HepG2 (cell line): ENCODE measurements around the gene C2orf42. TPM values are rescaled to one million over a fixed set of nuclear protein-coding genes. Genes with fewer than 3 reads are reported as not detected.

ENCODE experiments used
- ATAC-seq: fragments of 200-7000 bp; cut with Tn5 transposase; 3 replicates; pipeline ENCODE4 v1.9.1; 2020; ENCODE audit warnings: mild to moderate bottlenecking, moderate library complexity
- BruUV-seq: library from RNA; stranded (reverse); fragments of 400-500 nt; replicated peaks from 2 replicates; lab custom pipeline; 2021; lab: Mats Ljungman, UMichigan
- CTCF ChIA-PET: fragments of 300-600 bp; formaldehyde crosslinking; extraction: SDS; loops from one replicate; lab custom pipeline; 2021; ENCODE audit warnings: low total read pairs, inconsistent platforms, low intra/inter-chr PET ratio; lab: Yijun Ruan, JAX
- POLR2A ChIA-PET: fragments of 350-600 bp; sonication (Branson Sonifier 250); formaldehyde crosslinking; loops from one replicate; lab custom pipeline; 2020; ENCODE audit warnings: antibody characterized with exemption, inconsistent platforms; lab: Yijun Ruan, JAX
- DNase-seq: peaks from one replicate; pipeline ENCODE4 v3.0.0-alpha.2; 2015; ENCODE audit warnings: low spot score
- FAIRE-seq: peaks from 3 replicates; lab custom pipeline; 2011; peaks lifted over from hg19 to GRCh38; lab: Jason Lieb, UNC
- H2AFZ ChIP-seq: one replicate; pipeline ENCODE4 v1.6.1; 2011; ENCODE audit warnings: low read length, inconsistent platforms
- H3K27ac ChIP-seq: fragments of 300-600 bp; 3 replicates; pipeline ENCODE4 v1.8.0; 2011; ENCODE audit warnings: mixed run types, mild to moderate bottlenecking, mixed read lengths, low read length, inconsistent platforms; ENCODE audit not compliant: insufficient read depth; ENCODE audit errors: extremely low read length
- H3K27me3 ChIP-seq, 2 experiments: fragments of 200-600 bp in 1 of 2; 2 replicates in 1 of 2; 3 replicates in 1 of 2; pipeline versions ENCODE4 v1.6.0 to v1.8.0; 2011; ENCODE audit warnings: low read length in 2 of 2, mild to moderate bottlenecking in 2 of 2, moderate library complexity in 2 of 2, inconsistent platforms in 1 of 2; ENCODE audit not compliant: insufficient read depth in 2 of 2, control insufficient read depth in 1 of 2
- H3K36me3 ChIP-seq, 2 experiments: fragments of 200-600 bp in 1 of 2; replicated peaks in 1 of 2; 2 replicates in 1 of 2; 3 replicates in 1 of 2; pipeline versions ENCODE4 v1.5.1 to v1.8.0; 2011; ENCODE audit warnings: low read length in 2 of 2, inconsistent platforms in 1 of 2; ENCODE audit not compliant: insufficient read depth in 2 of 2, control insufficient read depth in 1 of 2
- H3K4me1 ChIP-seq: 2 replicates; pipeline ENCODE4 v1.5.1; 2012; ENCODE audit warnings: low read length, inconsistent platforms; ENCODE audit not compliant: insufficient read depth
- H3K4me2 ChIP-seq: 2 replicates; pipeline ENCODE4 v1.6.0; 2011; ENCODE audit warnings: low read depth, low read length, inconsistent platforms
- H3K4me3 ChIP-seq, 3 experiments: fragments of 200-600 bp in 1 of 3; sonication (generic), shearing (Covaris generic) in 1 of 3; replicated peaks in 1 of 3; 2 replicates each; pipeline ENCODE4 v1.5.1; 2011 to 2016; ENCODE audit warnings: low read length in 3 of 3, inconsistent platforms in 2 of 3, low read depth in 2 of 3, mild to moderate bottlenecking in 2 of 3, control low read depth in 1 of 3, mixed read lengths in 1 of 3; ENCODE audit not compliant: insufficient read depth in 1 of 3
- H3K79me2 ChIP-seq: one replicate; pipeline ENCODE4 v1.6.1; 2011; ENCODE audit warnings: low read length, inconsistent platforms; ENCODE audit not compliant: insufficient read depth
- H3K9ac ChIP-seq: 2 replicates; pipeline ENCODE4 v1.6.0; 2011; ENCODE audit warnings: mild to moderate bottlenecking, low read depth, low read length, inconsistent platforms; ENCODE audit not compliant: insufficient read depth
- H3K9me3 ChIP-seq: 2 replicates; pipeline ENCODE4 v1.5.1; 2012; ENCODE audit warnings: mild to moderate bottlenecking, low read length
- H4K20me1 ChIP-seq: 2 replicates; pipeline ENCODE4 v1.6.0; 2011; ENCODE audit warnings: inconsistent platforms, mild to moderate bottlenecking, low read length, moderate library complexity; ENCODE audit not compliant: insufficient read depth
- HNF4A ChIP-seq: sonication (generic); formaldehyde crosslinking; IDR thresholded peaks from 2 replicates; pipeline ENCODE4 v1.4.0; 2020; ENCODE audit warnings: missing genetic modification reagents
- KDM1A ChIP-seq: IDR thresholded peaks from 2 replicates; pipeline ENCODE4 v1.6.1; 2016; ENCODE audit warnings: missing compliant biosample characterization
- NCOA1 ChIP-seq: sonication (generic); formaldehyde crosslinking; IDR thresholded peaks from 2 replicates; pipeline ENCODE4 v1.9.0; 2021; ENCODE audit warnings: missing genetic modification reagents
- ONECUT2 ChIP-seq: sonication (generic); formaldehyde crosslinking; IDR thresholded peaks from 2 replicates; pipeline ENCODE4 v1.4.0; 2020; ENCODE audit warnings: missing genetic modification reagents
- PITX1 ChIP-seq: sonication (generic); formaldehyde crosslinking; IDR thresholded peaks from 2 replicates; pipeline ENCODE4 v1.5.1; 2020; ENCODE audit warnings: mild to moderate bottlenecking, missing genetic modification reagents
- TCF7 ChIP-seq: sonication (generic); IDR thresholded peaks from 2 replicates; pipeline ENCODE4 v1.6.1; 2016; ENCODE audit warnings: antibody characterized with exemption, low read depth
- ZNF605 ChIP-seq: sonication (generic); formaldehyde crosslinking; IDR thresholded peaks from 2 replicates; pipeline ENCODE4 v1.8.0; 2022; ENCODE audit warnings: mild to moderate bottlenecking, missing genetic modification reagents
- ZNF670 ChIP-seq: sonication (generic); formaldehyde crosslinking; IDR thresholded peaks from 2 replicates; pipeline ENCODE4 v1.8.0; 2022; ENCODE audit warnings: mild to moderate bottlenecking, missing genetic modification reagents, borderline replicate concordance
- ZNF773 ChIP-seq: sonication (generic); formaldehyde crosslinking; IDR thresholded peaks from 2 replicates; pipeline ENCODE4 v1.4.0; 2020; ENCODE audit warnings: missing genetic modification reagents, borderline replicate concordance
- ZSCAN25 ChIP-seq: sonication (generic); formaldehyde crosslinking; IDR thresholded peaks from 2 replicates; pipeline ENCODE4 v1.8.0; 2022; ENCODE audit warnings: mild to moderate bottlenecking, missing genetic modification reagents
- WGBS: methylation state at CpG from one replicate; pipeline ENCODE4 v1.1.6; 2017; ENCODE audit warnings: low lambda C conversion rate; 5-methylcytosine and 5-hydroxymethylcytosine counted together
- in situ Hi-C: cut with HindIII; loops from 2 replicates; pipeline ENCODE4 v1.10.0; 2017; ENCODE audit warnings: low pct_unique_long_range_greater_than_20kb; ENCODE audit not compliant: extremely low pct_ligation_motif_present
- intact Hi-C: fragments of 100-400 bp; cut with micrococcal nuclease; formaldehyde crosslinking; loops from one replicate; pipeline ENCODE4 v1.10.0; 2022; ENCODE audit not compliant: unreplicated experiment
- polyA plus RNA-seq, 8 experiments: library from polyadenylated mRNA; depleted of rRNA in 3 of 8; stranded (reverse) in 7 of 8; unstranded in 1 of 8; fragments of >200 nt; fragmentation: Illumina TruSeq in 4 of 8; extraction: Trizol in 4 of 8; gene quantifications; 2 replicates each; pipeline versions ENCODE4 v1.2.1 to v1.2.3, GENCODE V29; 2011 to 2016; ENCODE audit warnings: low read depth in 4 of 8, missing spikeins in 1 of 8, mixed read lengths in 1 of 8; ENCODE audit not compliant: insufficient read depth in 1 of 8
- total RNA-seq, 5 experiments: library from RNA; depleted of rRNA; stranded (reverse); fragments of >200 nt; fragmentation: Illumina TruSeq; extraction: Trizol; gene quantifications; 2 replicates each; pipeline ENCODE4 v1.2.3, GENCODE V29; 2016; ENCODE audit warnings: low read depth in 1 of 5
- TF ChIP-seq, protein P1 (sequence below): sonication (generic); formaldehyde crosslinking; conservative IDR thresholded peaks from 2 replicates; pipeline ENCODE4 v1.8.0; 2022; ENCODE audit warnings: mild to moderate bottlenecking, moderate library complexity, missing genetic modification reagents
- TF ChIP-seq, protein P2 (sequence below): sonication (generic); IDR thresholded peaks from 2 replicates; pipeline ENCODE4 v1.6.1; 2016; ENCODE audit warnings: low read depth, borderline replicate concordance
- TF ChIP-seq, protein P3 (sequence below): sonication (generic); formaldehyde crosslinking; IDR thresholded peaks from 2 replicates; pipeline ENCODE4 v1.4.0; 2020; ENCODE audit warnings: mild to moderate bottlenecking, low read depth, missing genetic modification reagents
- TF ChIP-seq, protein P4 (sequence below): sonication (generic); formaldehyde crosslinking; IDR thresholded peaks from 2 replicates; pipeline ENCODE4 v1.4.0; 2020; ENCODE audit warnings: mild to moderate bottlenecking, low read depth, missing genetic modification reagents
- TF ChIP-seq, protein P5 (sequence below): sonication (generic); formaldehyde crosslinking; IDR thresholded peaks from 2 replicates; pipeline ENCODE4 v1.4.0; 2020; ENCODE audit warnings: missing genetic modification reagents, mild to moderate bottlenecking, borderline replicate concordance

Gene C2orf42
- total and polyA plus RNA-seq, 2 of the 13 experiments (the other 11 are each of a cell fraction or from before 2014, with no cell fraction given): 9.3 to 9.9 TPM

DNA sequence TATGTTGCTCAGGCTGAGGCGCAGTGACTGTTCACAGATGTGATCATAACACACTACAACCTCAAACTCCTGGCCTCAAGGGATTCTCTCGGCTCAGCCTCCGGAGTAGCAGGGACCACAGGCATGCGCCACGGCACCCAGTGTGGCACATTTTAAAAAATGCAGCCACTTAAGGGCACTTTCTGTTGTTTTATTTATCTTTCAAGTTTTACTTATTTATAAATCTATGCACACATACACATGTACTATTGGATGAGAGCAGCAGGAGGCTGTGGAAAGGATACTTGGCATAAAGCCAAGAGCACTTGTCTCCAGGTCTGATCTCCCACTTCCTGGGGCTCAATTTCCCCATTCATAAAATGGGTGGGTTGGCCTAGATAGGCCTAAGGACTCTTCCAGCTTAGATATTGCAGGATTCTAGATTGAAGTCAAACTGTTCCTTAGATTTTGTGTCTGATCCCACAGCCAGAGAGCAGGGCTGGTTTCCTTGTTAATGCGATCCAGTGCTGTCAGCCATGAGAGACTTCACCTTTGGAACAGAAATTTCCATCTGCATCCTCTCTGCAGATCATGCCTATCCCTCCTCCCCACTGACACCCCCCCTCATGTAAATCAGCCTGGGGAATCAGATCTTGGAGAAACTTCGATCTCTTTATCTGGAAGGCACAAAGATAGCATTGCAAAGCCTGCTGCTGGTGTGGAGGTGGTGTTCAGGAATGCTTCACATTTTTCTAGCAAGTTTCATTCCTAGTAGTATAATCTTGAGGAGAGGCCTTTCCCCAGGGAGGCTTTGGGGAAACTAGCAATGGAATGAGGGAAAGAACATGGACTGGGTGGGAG lies 78.8 kb downstream of the C2orf42 start:
- no peaks in the 10 kb centered on the region for H3K9me3 ChIP-seq
- ChIA-PET CTCF (no interaction called here), POLR2A (interaction anchor here (9.4 kb wide), 1 partner anchor 23 kb away, joined by 423 read pairs; the partner anchor contains the start of gene PCBP1)
- 0 out of 2 replicates have a peak overlapping the region, but pooled peaks have one; percentile 27 for H3K9ac ChIP-seq
- no peaks in the 10 kb centered on the region for H3K36me3 ChIP-seq
- no peak overlapping the region for H2AFZ ChIP-seq
- peak; percentile 34 for FAIRE-seq
- whole genome bisulfite sequencing: 78% methylated on average over 7 of the region's 7 CpGs
- peaks cover 66% of the 10 kb centered on the region for H3K4me1 ChIP-seq
- BruUV-seq: no TSS peak
- H3K27me3 ChIP-seq: no peaks in the 10 kb centered on the region; a peak in 1 of 5 replicates
- H3K4me2 ChIP-seq: peak overlapping the region; percentile 40
- H3K27ac ChIP-seq: peak overlapping the region; percentile 33
- no peaks in the 10 kb centered on the region for H3K79me2 ChIP-seq
- in situ Hi-C loops: no loop called here
- intact Hi-C loops: no loop called here
- H4K20me1 ChIP-seq: no peaks in the 10 kb centered on the region
- no peak for ATAC-seq
- DNase-seq: no peak
- H3K4me3 ChIP-seq: no peak overlapping the region; a peak in 1 of 6 replicates
- TF ChIP-seq, protein P1, sequence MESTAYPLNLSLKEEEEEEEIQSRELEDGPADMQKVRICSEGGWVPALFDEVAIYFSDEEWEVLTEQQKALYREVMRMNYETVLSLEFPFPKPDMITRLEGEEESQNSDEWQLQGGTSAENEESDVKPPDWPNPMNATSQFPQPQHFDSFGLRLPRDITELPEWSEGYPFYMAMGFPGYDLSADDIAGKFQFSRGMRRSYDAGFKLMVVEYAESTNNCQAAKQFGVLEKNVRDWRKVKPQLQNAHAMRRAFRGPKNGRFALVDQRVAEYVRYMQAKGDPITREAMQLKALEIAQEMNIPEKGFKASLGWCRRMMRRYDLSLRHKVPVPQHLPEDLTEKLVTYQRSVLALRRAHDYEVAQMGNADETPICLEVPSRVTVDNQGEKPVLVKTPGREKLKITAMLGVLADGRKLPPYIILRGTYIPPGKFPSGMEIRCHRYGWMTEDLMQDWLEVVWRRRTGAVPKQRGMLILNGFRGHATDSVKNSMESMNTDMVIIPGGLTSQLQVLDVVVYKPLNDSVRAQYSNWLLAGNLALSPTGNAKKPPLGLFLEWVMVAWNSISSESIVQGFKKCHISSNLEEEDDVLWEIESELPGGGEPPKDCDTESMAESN: no peak
- TF ChIP-seq KDM1A (0 out of 2 replicates have a peak, but pooled peaks have one; percentile 44), TCF7 (no peak), ZNF670 (CRISPR knock-in tag) (no peak), PITX1 (CRISPR knock-in tag) (no peak), ZSCAN25 (CRISPR knock-in tag) (peak; percentile 70), ZNF773 (no peak), ONECUT2 (CRISPR knock-in tag) (peak; percentile 28; the same call in 1 of the 2 replicates), NCOA1 (CRISPR knock-in tag) (no peak), HNF4A (peak; percentile 43; the same call in 1 of the 2 replicates), ZNF605 (CRISPR knock-in tag) (no peak)
- TF ChIP-seq, protein P2, sequence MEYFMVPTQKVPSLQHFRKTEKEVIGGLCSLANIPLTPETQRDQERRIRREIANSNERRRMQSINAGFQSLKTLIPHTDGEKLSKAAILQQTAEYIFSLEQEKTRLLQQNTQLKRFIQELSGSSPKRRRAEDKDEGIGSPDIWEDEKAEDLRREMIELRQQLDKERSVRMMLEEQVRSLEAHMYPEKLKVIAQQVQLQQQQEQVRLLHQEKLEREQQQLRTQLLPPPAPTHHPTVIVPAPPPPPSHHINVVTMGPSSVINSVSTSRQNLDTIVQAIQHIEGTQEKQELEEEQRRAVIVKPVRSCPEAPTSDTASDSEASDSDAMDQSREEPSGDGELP: no peak
- TF ChIP-seq, protein P3, sequence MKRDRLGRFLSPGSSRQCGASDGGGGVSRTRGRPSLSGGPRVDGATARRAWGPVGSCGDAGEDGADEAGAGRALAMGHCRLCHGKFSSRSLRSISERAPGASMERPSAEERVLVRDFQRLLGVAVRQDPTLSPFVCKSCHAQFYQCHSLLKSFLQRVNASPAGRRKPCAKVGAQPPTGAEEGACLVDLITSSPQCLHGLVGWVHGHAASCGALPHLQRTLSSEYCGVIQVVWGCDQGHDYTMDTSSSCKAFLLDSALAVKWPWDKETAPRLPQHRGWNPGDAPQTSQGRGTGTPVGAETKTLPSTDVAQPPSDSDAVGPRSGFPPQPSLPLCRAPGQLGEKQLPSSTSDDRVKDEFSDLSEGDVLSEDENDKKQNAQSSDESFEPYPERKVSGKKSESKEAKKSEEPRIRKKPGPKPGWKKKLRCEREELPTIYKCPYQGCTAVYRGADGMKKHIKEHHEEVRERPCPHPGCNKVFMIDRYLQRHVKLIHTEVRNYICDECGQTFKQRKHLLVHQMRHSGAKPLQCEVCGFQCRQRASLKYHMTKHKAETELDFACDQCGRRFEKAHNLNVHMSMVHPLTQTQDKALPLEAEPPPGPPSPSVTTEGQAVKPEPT: no peak
- TF ChIP-seq, protein P4, sequence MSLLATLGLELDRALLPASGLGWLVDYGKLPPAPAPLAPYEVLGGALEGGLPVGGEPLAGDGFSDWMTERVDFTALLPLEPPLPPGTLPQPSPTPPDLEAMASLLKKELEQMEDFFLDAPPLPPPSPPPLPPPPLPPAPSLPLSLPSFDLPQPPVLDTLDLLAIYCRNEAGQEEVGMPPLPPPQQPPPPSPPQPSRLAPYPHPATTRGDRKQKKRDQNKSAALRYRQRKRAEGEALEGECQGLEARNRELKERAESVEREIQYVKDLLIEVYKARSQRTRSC (CRISPR knock-in tag): no peak
- TF ChIP-seq, protein P5, sequence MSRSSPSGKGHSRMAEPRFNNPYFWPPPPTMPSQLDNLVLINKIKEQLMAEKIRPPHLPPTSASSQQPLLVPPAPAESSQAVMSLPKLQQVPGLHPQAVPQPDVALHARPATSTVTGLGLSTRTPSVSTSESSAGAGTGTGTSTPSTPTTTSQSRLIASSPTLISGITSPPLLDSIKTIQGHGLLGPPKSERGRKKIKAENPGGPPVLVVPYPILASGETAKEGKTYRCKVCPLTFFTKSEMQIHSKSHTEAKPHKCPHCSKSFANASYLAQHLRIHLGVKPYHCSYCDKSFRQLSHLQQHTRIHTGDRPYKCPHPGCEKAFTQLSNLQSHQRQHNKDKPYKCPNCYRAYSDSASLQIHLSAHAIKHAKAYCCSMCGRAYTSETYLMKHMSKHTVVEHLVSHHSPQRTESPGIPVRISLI (CRISPR knock-in tag): 0 out of 2 replicates have a peak, but pooled peaks have one; percentile 28
